GM08714 (cell line): ENCODE measurements around the gene CLDN24.
"Not testable (repeated sequence)": the region's sequence is repeated elsewhere in the genome, so short reads cannot be mapped to it uniquely, and the experiment has no call there.

Experiments used
- H3K4me3 ChIP-seq: fragments of 200-500 bp; sonication (Bioruptor generic); 2 replicates; pipeline ENCODE4 v1.5.1; 2014; ENCODE audit warnings: mild to moderate bottlenecking, low read length, inconsistent platforms
- ZNF274 ChIP-seq: IDR thresholded peaks from 2 replicates; pipeline ENCODE4 v1.6.1; 2012; ENCODE audit warnings: mild to moderate bottlenecking, low read depth, low read length

Gene CLDN24

GRCh38 chr4:183335369-183335940 is 13.2 kb upstream of the CLDN24 start:
- H3K4me3 ChIP-seq: no peak overlapping the region
- TF ChIP-seq ZNF274: no peak

- H3K4me3 ChIP-seq: no peak overlapping the region
- no peak for TF ChIP-seq ZNF274
Observed at GRCh38 chr4:183333983-183334382, 11.8 kb upstream of the CLDN24 start.

DNA sequence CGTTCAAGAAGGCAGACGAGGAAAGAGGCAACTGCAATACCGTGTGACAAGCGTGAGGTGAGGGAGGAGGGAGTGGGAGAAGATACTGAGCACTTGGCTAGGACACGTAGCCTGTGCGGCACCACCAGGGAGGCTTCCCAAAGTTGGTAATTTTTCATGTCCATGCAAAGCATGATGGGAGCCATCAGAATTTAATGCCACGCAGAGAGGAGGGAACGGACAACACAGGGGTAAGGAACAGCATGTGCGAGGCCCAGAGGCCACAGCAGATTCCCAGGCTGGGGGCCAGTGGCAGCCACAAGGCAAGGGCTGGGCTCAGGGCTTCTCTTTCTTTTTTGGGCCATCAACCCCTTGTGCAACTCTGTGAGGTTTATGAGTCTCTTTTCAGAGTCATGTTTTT is 11.0 kb upstream of the CLDN24 start:
- no peak for TF ChIP-seq ZNF274
- no peak overlapping the region for H3K4me3 ChIP-seq

DNA sequence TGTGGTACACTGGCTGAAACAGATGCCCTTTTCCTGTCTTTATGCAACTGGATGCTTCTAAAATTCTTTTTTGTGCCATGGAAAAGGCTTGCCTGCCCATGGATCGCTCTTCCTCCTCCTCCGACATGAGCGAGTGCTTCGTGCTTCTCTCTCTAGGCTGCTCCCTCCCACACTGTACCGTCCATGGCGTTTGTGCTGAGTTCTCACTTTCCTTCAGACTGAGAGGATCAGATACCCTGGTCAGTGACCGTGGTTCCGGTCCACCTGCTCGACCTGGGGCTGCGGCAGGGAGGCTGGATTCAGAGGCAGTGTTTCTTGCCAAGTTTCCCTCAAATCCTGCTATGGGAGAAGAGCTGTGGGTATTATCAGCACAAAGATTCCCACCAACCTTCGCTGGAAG is 10.2 kb upstream of the CLDN24 start:
- TF ChIP-seq ZNF274: no peak

DNA sequence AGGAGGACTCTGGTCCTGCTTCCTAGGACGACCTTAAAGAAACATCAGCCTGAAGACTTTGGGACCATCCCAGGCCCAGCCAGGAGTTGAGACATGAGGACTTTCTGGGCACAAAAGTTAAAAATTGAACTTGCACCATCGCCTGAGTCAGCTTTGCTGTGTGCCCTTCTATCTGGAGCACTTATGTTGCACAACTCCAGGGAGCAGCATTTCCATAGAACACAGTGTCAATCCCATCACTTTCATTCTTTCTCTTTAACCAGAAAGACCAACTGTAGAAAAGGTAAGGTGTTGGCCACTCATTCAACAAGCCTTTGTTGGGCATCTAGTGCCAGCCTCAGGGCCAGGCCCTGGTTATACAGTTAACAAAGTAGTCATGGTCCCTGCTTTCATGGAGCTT is 8.6 kb upstream of the CLDN24 start:
- H3K4me3 ChIP-seq: no peak overlapping the region
- no peak for TF ChIP-seq ZNF274

More for the DNA sequence above, 10.2 kb upstream of the CLDN24 start:
- H3K4me3 ChIP-seq: no peak overlapping the region

- H3K4me3 ChIP-seq: no peak overlapping the region
- TF ChIP-seq ZNF274: no peak
Observed at GRCh38 chr4:183329954-183330742, 7.9 kb upstream of the CLDN24 start.

- H3K4me3 ChIP-seq: no peak overlapping the region
Observed at GRCh38 chr4:183329244-183329643, 7.0 kb upstream of the CLDN24 start.

GRCh38 chr4:183328832-183329231 is 6.6 kb upstream of the CLDN24 start:
- no peak for TF ChIP-seq ZNF274

More at GRCh38 chr4:183329244-183329643, 7.0 kb upstream of the CLDN24 start:
- TF ChIP-seq ZNF274: no peak

GRCh38 chr4:183327827-183328226 is 5.6 kb upstream of the CLDN24 start:
- no peak for TF ChIP-seq ZNF274

More at GRCh38 chr4:183328832-183329231, 6.6 kb upstream of the CLDN24 start:
- no peak overlapping the region for H3K4me3 ChIP-seq

DNA sequence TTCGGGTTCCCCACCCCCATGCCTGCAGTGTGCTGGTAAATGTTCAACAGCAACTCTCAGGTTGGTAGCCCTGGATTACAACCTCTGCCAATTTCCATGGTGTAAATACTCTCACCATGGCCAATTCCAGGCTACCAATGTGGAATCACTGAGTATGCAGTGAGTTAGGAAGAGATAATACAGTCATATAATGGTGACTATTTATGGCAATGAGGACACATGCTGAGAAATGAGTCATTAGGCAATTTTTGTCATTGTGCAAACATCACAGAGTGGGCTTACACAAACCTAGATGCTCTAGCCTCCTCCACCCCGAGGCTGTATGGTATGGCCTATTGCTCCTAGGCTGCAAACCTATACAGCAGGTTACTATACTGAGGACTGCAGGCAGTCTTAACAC is 4.6 kb upstream of the CLDN24 start:
- H3K4me3 ChIP-seq: no peak overlapping the region
- no peak for TF ChIP-seq ZNF274

More at GRCh38 chr4:183327827-183328226, 5.6 kb upstream of the CLDN24 start:
- H3K4me3 ChIP-seq: no peak overlapping the region

GRCh38 chr4:183326387-183326786 is 4.2 kb upstream of the CLDN24 start:
- not testable (repeated sequence) for H3K4me3 ChIP-seq

- no peak for TF ChIP-seq ZNF274
- H3K4me3 ChIP-seq: no peak overlapping the region
Observed at GRCh38 chr4:183324619-183325018, 2.4 kb upstream of the CLDN24 start.

- H3K4me3 ChIP-seq: not testable (repeated sequence)
Observed at GRCh38 chr4:183324056-183324455, 1.8 kb upstream of the CLDN24 start.

GRCh38 chr4:183323295-183323694 is 1.1 kb upstream of the CLDN24 start:
- no peak for TF ChIP-seq ZNF274
- H3K4me3 ChIP-seq: no peak overlapping the region

GRCh38 chr4:183321516-183321915 is 710 bp downstream of the CLDN24 start:
- TF ChIP-seq ZNF274: no peak

More at GRCh38 chr4:183321516-183321915, 710 bp downstream of the CLDN24 start:
- H3K4me3 ChIP-seq: no peak overlapping the region
